Upper lobe of left lung (tissue), 6 donors: ENCODE measurements around the gene KLHL33. TPM values are rescaled to one million over a fixed set of nuclear protein-coding genes. Genes with fewer than 3 reads are reported as not detected.
"Not testable (repeated sequence)": the region's sequence is repeated elsewhere in the genome, so short reads cannot be mapped to it uniquely, and the experiment has no call there.

Source experiments
- ATAC-seq, 2 donors: fragments of 200-7000 bp; cut with Tn5 transposase; one replicate each; pipeline ENCODE4 v1.9.1; 2022; ENCODE audit warnings: mild to moderate bottlenecking in 2 of 2, moderate library complexity in 2 of 2; ENCODE audit not compliant: low FRiP score in 2 of 2
- DNase-seq, 2 donors: peaks; one replicate each; pipeline ENCODE4 v3.0.0-alpha.2; 2019 to 2020
- H3K27ac ChIP-seq, 4 donors: fragments of 200-600 bp; sonication (generic); one replicate each; pipeline ENCODE4 v1.5.1; 2016 to 2019
- H3K27me3 ChIP-seq, 4 donors: fragments of 200-600 bp; sonication (generic); one replicate each; pipeline ENCODE4 v1.5.1; 2017 to 2019
- H3K36me3 ChIP-seq, 4 donors: fragments of 200-600 bp; sonication (generic); one replicate each; pipeline ENCODE4 v1.5.1; 2016 to 2019
- H3K4me1 ChIP-seq, 4 donors: fragments of 200-600 bp; sonication (generic); one replicate each; pipeline ENCODE4 v1.5.1; 2018 to 2019
- H3K4me3 ChIP-seq, 4 donors: fragments of 200-600 bp; sonication (generic); one replicate each; pipeline ENCODE4 v1.5.1; 2017 to 2019; ENCODE audit warnings: mild to moderate bottlenecking in 2 of 4, moderate library complexity in 1 of 4
- H3K9me3 ChIP-seq, 4 donors: fragments of 200-600 bp; sonication (generic); one replicate each; pipeline ENCODE4 v1.5.1; 2018 to 2019
- EP300 ChIP-seq, 4 donors: sonication (generic); formaldehyde crosslinking; IDR thresholded peaks; one replicate each; pipeline ENCODE4 v1.5.1; 2017; ENCODE audit warnings: antibody characterized with exemption in 4 of 4, control low read depth in 2 of 4
- POLR2A ChIP-seq, 4 donors: fragments of 450-650 bp; IDR thresholded peaks; one replicate each; pipeline ENCODE4 v1.5.1; 2016 to 2017; ENCODE audit warnings: antibody characterized with exemption in 4 of 4, mild to moderate bottlenecking in 2 of 4
- POLR2AphosphoS5 ChIP-seq, 2 donors: sonication (generic); formaldehyde crosslinking; IDR thresholded peaks; one replicate each; pipeline ENCODE4 v1.5.1; 2017; ENCODE audit warnings: antibody characterized with exemption in 2 of 2
- WGBS, 2 donors: methylation state at CpG; one replicate each; pipeline ENCODE4 v1.1.5; 2017 to 2018; 5-methylcytosine and 5-hydroxymethylcytosine counted together
- total RNA-seq, 6 donors: library from RNA; depleted of rRNA in 4 of 6; stranded (reverse); fragments of >200 nt in 4 of 6; gene quantifications; one replicate each; pipeline versions ENCODE4 v1.1.0 to v1.2.1, GENCODE V29; 2016 to 2021
- TF ChIP-seq, protein P1 (sequence below), 6 experiments: fragments of 450-650 bp in 4 of 6; fragments of 200-600 bp in 2 of 6; sonication (generic) in 2 of 6; IDR thresholded peaks; one replicate each; pipeline ENCODE4 v1.5.1; 2016 to 2019; ENCODE audit warnings: antibody characterized with exemption in 6 of 6
- donor health status: DM: no; HTN: no; CAD: no; lungs with moderate emphysema.
- donor health status: DM: no; HTN: yes; CAD: no; lungs with severe emphysema.

Gene KLHL33
- total RNA-seq, 6 donors from 2014 or later, result 0.22 to 0.60 (median 0.24) TPM; not detected in 3

DNA sequence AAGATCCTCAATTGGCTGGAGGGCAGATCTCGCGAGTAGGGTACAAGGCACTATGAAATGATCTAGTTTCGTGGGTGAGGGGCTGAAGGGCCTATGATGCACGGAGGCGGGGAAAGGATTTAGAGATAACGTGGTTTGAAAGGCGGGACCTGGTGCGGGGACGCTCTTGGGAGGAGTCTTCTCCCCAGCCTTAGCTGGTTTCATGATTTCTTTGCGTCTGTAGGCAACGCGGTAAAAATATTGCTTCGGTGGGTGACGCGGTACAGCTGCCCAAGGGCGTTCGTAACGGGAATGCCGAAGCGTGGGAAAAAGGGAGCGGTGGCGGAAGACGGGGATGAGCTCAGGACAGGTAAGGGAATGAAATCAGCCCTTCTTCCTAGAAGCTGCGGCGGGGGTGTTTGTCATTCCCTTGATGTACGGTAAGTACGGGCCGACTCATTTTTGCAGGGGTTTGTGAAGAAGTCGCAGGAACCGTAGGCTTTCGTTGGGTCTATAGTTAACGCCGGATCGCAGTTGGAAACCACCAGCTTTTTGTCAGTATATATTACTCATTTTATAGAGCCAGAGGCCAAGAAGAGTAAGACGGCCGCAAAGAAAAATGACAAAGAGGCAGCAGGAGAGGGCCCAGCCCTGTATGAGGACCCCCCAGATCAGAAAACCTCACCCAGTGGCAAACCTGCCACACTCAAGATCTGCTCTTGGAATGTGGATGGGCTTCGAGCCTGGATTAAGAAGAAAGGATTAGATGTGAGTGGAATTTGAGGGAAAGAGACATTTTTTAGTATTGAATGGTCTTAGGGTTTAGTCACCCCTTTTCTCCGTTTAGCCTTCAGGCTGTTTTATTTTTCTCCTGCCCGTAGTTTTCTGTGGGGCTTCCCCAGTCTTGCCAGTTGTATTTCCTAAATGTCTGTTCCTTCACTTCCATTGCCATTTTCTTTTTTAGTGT is 19.7 kb upstream of the KLHL33 start:
- DNase-seq (peak in 1 of 2 donors; percentile 63), ATAC-seq (peak; percentile 83 to 89)
- Histone ChIP-seq H3K27me3 (no peaks in the 10 kb centered on the region), H3K27ac (peak overlapping the region; percentile 90 to 95 (median 93)), H3K9me3 (no peaks in the 10 kb centered on the region), H3K36me3 (peaks cover 19 to 60% (median 41%) of the 10 kb centered on the region in 4 donors), H3K4me1 (peaks cover 34 to 63% (median 43%) of the 10 kb centered on the region in 4 donors), H3K4me3 (peak overlapping the region; percentile 36 to 83 (median 80))
- TF ChIP-seq, protein P1, sequence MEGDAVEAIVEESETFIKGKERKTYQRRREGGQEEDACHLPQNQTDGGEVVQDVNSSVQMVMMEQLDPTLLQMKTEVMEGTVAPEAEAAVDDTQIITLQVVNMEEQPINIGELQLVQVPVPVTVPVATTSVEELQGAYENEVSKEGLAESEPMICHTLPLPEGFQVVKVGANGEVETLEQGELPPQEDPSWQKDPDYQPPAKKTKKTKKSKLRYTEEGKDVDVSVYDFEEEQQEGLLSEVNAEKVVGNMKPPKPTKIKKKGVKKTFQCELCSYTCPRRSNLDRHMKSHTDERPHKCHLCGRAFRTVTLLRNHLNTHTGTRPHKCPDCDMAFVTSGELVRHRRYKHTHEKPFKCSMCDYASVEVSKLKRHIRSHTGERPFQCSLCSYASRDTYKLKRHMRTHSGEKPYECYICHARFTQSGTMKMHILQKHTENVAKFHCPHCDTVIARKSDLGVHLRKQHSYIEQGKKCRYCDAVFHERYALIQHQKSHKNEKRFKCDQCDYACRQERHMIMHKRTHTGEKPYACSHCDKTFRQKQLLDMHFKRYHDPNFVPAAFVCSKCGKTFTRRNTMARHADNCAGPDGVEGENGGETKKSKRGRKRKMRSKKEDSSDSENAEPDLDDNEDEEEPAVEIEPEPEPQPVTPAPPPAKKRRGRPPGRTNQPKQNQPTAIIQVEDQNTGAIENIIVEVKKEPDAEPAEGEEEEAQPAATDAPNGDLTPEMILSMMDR (IDR thresholded peaks at IDR 0.05), result no peak
- TF ChIP-seq POLR2A (IDR thresholded peaks at IDR 0.05), result no peak
- no peak for TF ChIP-seq EP300 (IDR thresholded peaks at IDR 0.05)
- TF ChIP-seq POLR2AphosphoS5 (IDR thresholded peaks at IDR 0.05), result no peak
- 1% methylated on average over 39 of the region's 39 CpGs for WGBS, 2 donors

DNA sequence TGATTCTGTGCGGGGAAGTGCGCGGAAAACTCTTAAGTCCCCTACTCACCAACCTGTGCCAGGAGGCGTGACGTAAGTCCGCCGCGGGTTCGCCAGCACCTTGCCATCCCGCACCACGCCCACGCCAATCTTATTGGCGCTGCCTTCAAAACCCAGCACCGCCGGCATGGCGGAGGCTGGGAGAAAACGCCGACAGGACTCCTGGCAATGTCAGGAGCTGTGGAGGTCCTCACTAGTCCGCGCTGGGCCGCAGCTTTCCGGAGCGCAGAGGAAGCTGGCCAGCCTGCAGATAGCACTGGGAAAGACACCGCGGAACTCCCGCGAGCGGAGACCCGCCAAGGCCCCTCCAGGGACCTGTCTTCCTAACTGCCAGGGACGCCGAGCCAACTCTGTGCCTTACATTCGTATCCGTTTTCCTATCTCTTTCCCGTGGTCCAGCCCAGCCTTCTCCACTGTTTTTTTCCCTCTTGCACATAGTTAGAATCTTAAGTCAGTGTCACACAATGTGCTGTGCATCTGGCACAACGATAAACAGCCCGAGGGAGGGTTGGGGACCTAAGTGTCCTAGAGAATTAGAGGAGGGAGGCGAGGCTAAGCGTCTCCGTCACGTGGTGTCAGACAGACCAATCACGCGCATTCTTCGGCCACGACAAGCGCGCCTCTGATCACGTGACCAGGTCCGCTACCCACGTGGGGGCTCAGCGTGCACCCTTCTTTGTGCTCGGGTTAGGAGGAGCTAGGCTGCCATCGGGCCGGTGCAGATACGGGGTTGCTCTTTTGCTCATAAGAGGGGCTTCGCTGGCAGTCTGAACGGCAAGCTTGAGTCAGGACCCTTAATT is 18.8 kb upstream of the KLHL33 start, which contains the start of the genes APEX1 and OSGEP:
APEX1 (plus strand) TSS at position 711 of the 839 bp plus-strand sequence. CDS start 420 bp downstream, outside the sequence.
OSGEP (minus strand) TSS at position 297 of the 839 bp plus-strand sequence; CDS start at position 168, 129 bp downstream.
- ATAC-seq (peak; percentile 95 to 97), DNase-seq (peak; percentile 93 to 99)
- Histone ChIP-seq H3K27me3 (no peaks in the 10 kb centered on the region), H3K27ac (peak within 1 kb of the TSS; percentile 90 to 95 (median 93)), H3K36me3 (peaks cover 25 to 66% (median 48%) of the 10 kb centered on the region in 4 donors), H3K9me3 (no peaks in the 10 kb centered on the region), H3K4me1 (peaks cover 25 to 54% (median 34%) of the 10 kb centered on the region in 4 donors), H3K4me3 (peak within 1 kb of the TSS; percentile 77 to 92 (median 82))
- WGBS, 2 donors, result 0% methylated on average over 17 to 55 of the region's 56 CpGs
- TF ChIP-seq POLR2AphosphoS5 (IDR thresholded peaks at IDR 0.05) (peak; percentile 84 to 87), POLR2A (IDR thresholded peaks at IDR 0.05) (peak in 3 of 4 donors; percentile 58 to 90 (median 80)), EP300 (IDR thresholded peaks at IDR 0.05) (peak in 1 of 4 donors; percentile 43)
- TF ChIP-seq, protein P1 (IDR thresholded peaks at IDR 0.05), result peak in 1 of 6 experiments; percentile 27

DNA sequence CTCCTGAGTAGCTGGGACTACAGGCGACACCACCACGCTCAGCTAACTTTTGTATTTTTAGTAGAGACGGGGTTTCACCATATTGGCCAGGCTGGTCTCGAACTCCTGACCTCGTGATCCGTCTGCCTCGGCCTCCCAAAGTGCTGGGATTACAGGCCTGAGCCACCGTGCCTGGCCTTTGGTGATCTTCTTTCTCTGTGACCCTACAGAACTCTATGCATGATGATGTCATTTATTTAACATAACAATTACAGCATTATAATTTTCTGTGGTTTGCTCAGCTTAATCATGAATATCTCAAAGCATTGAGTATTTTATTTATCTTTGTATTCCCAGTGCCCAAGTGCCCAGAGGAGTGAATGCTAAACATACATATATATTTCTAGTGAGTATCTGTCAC is 16.9 kb upstream of the KLHL33 start:
- H3K36me3 ChIP-seq, result peaks cover 33 to 66% (median 50%) of the 10 kb centered on the region in 4 donors
- not testable (repeated sequence) for DNase-seq, H3K27ac ChIP-seq, H3K4me3 ChIP-seq, H3K27me3 ChIP-seq, ATAC-seq, H3K9me3 ChIP-seq
- H3K4me1 ChIP-seq, result peaks cover 22 to 39% (median 28%) of the 10 kb centered on the region in 4 donors
- 96 to 98% methylated on average over 8 of the region's 8 CpGs for WGBS, 2 donors

DNA sequence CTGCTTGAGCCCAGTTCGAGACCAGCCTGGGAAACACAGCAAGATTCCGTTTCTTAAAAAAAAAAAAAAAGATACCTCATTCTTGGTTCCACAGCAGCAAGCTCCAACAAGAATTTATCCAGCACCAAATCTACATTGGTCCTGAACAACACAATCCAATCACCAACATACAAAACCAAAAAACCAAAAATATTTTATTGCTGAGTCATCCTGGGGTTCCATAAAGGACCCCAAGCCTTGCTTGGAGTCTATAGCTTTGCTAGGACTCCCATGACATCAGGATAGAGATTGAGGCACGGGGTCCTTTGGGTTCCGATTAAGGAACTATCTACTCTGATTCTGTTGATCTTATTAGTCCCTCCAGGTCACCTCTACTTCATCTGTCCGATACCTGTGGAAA is 10.9 kb upstream of the KLHL33 start:
- TF ChIP-seq POLR2AphosphoS5 (IDR thresholded peaks at IDR 0.05), result no peak
- TF ChIP-seq EP300 (IDR thresholded peaks at IDR 0.05), result no peak
- TF ChIP-seq POLR2A (IDR thresholded peaks at IDR 0.05), result no peak
- TF ChIP-seq, protein P1 (IDR thresholded peaks at IDR 0.05), result no peak

DNA sequence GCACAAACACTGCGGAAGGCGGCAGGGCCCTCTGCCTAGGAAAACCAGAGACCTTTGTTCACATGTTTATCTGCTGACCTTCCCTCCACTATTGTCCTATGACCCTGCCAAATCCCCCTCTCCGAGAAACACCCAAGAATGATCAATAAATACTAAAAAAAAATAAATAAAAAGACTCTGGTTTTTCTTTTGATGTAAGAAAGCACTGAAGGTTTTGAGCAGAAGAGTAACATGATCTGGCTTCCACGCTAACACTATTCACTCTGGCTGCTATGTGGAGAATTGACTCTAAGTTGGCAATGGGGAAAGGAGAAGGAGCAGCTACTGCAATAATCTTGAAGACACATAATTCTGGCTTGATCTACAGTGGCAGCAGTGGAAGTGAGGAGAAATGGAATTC is 7.7 kb upstream of the KLHL33 start:
- not testable (repeated sequence) for H3K27me3 ChIP-seq, DNase-seq, H3K4me3 ChIP-seq, ATAC-seq, H3K4me1 ChIP-seq, H3K9me3 ChIP-seq
- Histone ChIP-seq H3K36me3 (peaks cover 21 to 39% (median 32%) of the 10 kb centered on the region in 4 donors), H3K27ac (peak overlapping the region in 1 of 4 donors; percentile 1)
- WGBS, 2 donors, result 49 to 85% methylated on average over 3 to 4 of the region's 4 CpGs

More for the DNA sequence above, 10.9 kb upstream of the KLHL33 start:
- WGBS, 2 donors, result 88 to 91% methylated on average over 5 of the region's 5 CpGs
- ATAC-seq (no peak), DNase-seq (no peak)
- H3K36me3 ChIP-seq, result peaks cover 46 to 71% (median 57%) of the 10 kb centered on the region in 4 donors
- no peaks in the 10 kb centered on the region for H3K9me3 ChIP-seq
- no peaks in the 10 kb centered on the region for H3K27me3 ChIP-seq
- H3K27ac ChIP-seq, result no peak overlapping the region
- no peak overlapping the region for H3K4me3 ChIP-seq
- no peaks in the 10 kb centered on the region for H3K4me1 ChIP-seq
